GM12864 (cell line): Measurements from ENCODE around the gene RASSF3.

Experiments
- DNase-seq: peaks from one replicate; pipeline ENCODE4 v3.0.0-alpha.2; 2011; ENCODE audit warnings: low read depth
- H3K4me3 ChIP-seq: 2 replicates; pipeline ENCODE4 v1.5.1; 2011; ENCODE audit warnings: mild to moderate bottlenecking, low read depth, low read length, control low read depth
- TF ChIP-seq, protein P1 (sequence below): IDR thresholded peaks from 2 replicates; pipeline ENCODE4 v1.5.1; 2011; ENCODE audit warnings: low read depth, mild to moderate bottlenecking, moderate library complexity, low read length, control low read depth, inconsistent platforms; ENCODE audit errors: missing control alignments

The RASSF3 gene

GRCh38 chr12:64569923-64570691, 40.2 kb upstream of the RASSF3 start:
- no peak for DNase-seq

GRCh38 chr12:64571411-64571810, 38.9 kb upstream of the RASSF3 start:
- H3K4me3 ChIP-seq: no peak overlapping the region
- no peak for DNase-seq
- TF ChIP-seq, protein P1, sequence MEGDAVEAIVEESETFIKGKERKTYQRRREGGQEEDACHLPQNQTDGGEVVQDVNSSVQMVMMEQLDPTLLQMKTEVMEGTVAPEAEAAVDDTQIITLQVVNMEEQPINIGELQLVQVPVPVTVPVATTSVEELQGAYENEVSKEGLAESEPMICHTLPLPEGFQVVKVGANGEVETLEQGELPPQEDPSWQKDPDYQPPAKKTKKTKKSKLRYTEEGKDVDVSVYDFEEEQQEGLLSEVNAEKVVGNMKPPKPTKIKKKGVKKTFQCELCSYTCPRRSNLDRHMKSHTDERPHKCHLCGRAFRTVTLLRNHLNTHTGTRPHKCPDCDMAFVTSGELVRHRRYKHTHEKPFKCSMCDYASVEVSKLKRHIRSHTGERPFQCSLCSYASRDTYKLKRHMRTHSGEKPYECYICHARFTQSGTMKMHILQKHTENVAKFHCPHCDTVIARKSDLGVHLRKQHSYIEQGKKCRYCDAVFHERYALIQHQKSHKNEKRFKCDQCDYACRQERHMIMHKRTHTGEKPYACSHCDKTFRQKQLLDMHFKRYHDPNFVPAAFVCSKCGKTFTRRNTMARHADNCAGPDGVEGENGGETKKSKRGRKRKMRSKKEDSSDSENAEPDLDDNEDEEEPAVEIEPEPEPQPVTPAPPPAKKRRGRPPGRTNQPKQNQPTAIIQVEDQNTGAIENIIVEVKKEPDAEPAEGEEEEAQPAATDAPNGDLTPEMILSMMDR: no peak

More at GRCh38 chr12:64569923-64570691, 40.2 kb upstream of the RASSF3 start:
- no peak overlapping the region for H3K4me3 ChIP-seq
- TF ChIP-seq, protein P1: no peak

DNA sequence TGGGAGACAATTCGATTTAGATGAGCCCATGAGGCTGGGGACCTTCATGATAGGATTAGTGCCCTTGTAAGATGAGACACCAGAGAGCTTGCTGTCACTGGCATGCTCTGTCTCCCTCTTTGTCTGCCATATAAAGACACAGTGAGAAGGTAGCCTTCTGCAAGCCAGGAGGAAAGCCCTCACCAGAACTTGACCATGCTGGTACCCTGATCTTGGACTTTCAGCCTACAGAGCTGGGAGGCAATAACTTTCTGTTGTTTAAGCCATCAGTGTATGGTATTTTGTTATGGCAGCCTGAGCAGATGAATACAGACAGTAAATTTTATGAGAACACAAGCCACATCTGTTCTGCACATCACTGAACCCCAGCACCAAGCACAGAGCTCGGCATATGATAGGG, 38.1 kb upstream of the RASSF3 start:
- no peak for DNase-seq
- no peak overlapping the region for H3K4me3 ChIP-seq
- TF ChIP-seq, protein P1: no peak

GRCh38 chr12:64574837-64575236, 35.5 kb upstream of the RASSF3 start:
- TF ChIP-seq, protein P1: no peak
- DNase-seq: no peak
- no peak overlapping the region for H3K4me3 ChIP-seq

DNA sequence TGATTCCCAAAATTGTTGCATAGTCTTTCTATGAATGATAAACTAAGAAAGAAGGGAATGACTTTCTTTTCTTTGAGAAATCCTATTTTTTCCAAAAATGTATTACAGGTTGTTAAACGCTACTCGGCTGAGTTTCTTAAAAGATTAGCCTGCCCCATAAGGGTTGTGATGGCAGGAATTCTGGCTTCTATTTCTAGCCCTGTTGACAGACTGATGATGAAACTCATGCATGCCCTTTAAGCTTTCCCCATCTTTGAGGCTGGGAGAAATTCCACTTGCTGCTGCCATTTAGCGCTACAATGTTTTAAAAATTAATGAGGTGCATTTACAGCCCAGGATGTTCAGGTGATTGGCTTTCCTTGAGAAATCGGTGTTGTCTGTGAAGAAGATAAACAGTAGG, 33.2 kb upstream of the RASSF3 start:
- DNase-seq: no peak
- H3K4me3 ChIP-seq: no peak overlapping the region
- TF ChIP-seq, protein P1: no peak

- no peak overlapping the region for H3K4me3 ChIP-seq
- TF ChIP-seq, protein P1: no peak
- DNase-seq: no peak
Observed at GRCh38 chr12:64578566-64578965, 31.7 kb upstream of the RASSF3 start.

GRCh38 chr12:64580681-64581080, 29.6 kb upstream of the RASSF3 start:
- no peak overlapping the region for H3K4me3 ChIP-seq
- DNase-seq: no peak
- TF ChIP-seq, protein P1: no peak
